HCT116 (cell line): Measurements from ENCODE around the gene NDUFB8. TPM values are rescaled to one million over a fixed set of nuclear protein-coding genes. Genes with fewer than 3 reads are reported as not detected.
A peak's percentile ranks its signal among the peaks of the same experiment; 100 is the strongest.

Experiments
- ATAC-seq: fragments of 200-7000 bp; cut with Tn5 transposase; 2 replicates; pipeline ENCODE4 v1.9.1; 2020; ENCODE audit warnings: mild to moderate bottlenecking, moderate library complexity
- BruUV-seq: library from RNA; stranded (reverse); fragments of 400-500 nt; replicated peaks from 2 replicates; lab custom pipeline; 2021; lab: Mats Ljungman, UMichigan
- CTCF ChIA-PET: fragments of 300-600 bp; sonication (Branson Sonifier 250); formaldehyde crosslinking; loops from one replicate; lab custom pipeline; 2021; ENCODE audit warnings: antibody characterized with exemption; lab: Charles Lee
- POLR2A ChIA-PET: fragments of 300-600, 350-600 bp; sonication (Branson Sonifier 250); formaldehyde crosslinking; loops from one replicate; lab custom pipeline; 2021; ENCODE audit warnings: antibody characterized with exemption; lab: Charles Lee
- RAD21 ChIA-PET, 2 experiments: fragments of 300-600 bp; sonication (Branson Sonifier 250); formaldehyde crosslinking; loops; one replicate each; lab custom pipeline; 2023; ENCODE audit warnings: low total read pairs in 2 of 2; ENCODE audit not compliant: uncharacterized antibody in 2 of 2, unreplicated experiment in 2 of 2, low non-redundant PET in 1 of 2; lab: Charles Lee
- DNase-seq: peaks from one replicate; pipeline ENCODE4 v3.0.0-alpha.2; 2010; ENCODE audit warnings: low read depth, low spot score
- H2AFZ ChIP-seq: fragments of 200-600 bp; shearing (Covaris generic), sonication (generic); 2 replicates; pipeline ENCODE4 v1.6.1; 2017; ENCODE audit warnings: low read depth, mixed run types, mixed read lengths, antibody characterized with exemption, low read length; ENCODE audit not compliant: poor library complexity, severe bottlenecking
- H3K27ac ChIP-seq: 2 replicates; pipeline ENCODE4 v1.5.1; 2012; ENCODE audit warnings: low read depth, low read length
- H3K27me3 ChIP-seq: fragments of 200-600 bp; sonication (generic); 2 replicates; pipeline ENCODE4 v1.6.1; 2016; ENCODE audit warnings: mixed run types, low read length, mixed read lengths; ENCODE audit not compliant: insufficient read depth
- H3K36me3 ChIP-seq, 2 experiments: fragments of 200-500 bp in 1 of 2; fragments of 200-600 bp in 1 of 2; sonication (Bioruptor generic) in 1 of 2; sonication (generic) in 1 of 2; 2 replicates each; pipeline versions ENCODE4 v1.5.1 to v1.6.1; 2014 to 2016; ENCODE audit warnings: low read length in 2 of 2, inconsistent platforms in 1 of 2, mixed read lengths in 1 of 2, mixed run types in 1 of 2; ENCODE audit not compliant: insufficient read depth in 2 of 2, control insufficient read depth in 1 of 2
- H3K4me1 ChIP-seq, 2 experiments: fragments of 200-600 bp in 1 of 2; sonication (generic) in 1 of 2; 2 replicates each; pipeline versions ENCODE4 v1.5.1 to v1.6.1; 2012 to 2017; ENCODE audit warnings: low read length in 2 of 2, inconsistent platforms in 1 of 2, mild to moderate bottlenecking in 1 of 2, mixed read lengths in 1 of 2, mixed run types in 1 of 2, moderate library complexity in 1 of 2; ENCODE audit not compliant: insufficient read depth in 2 of 2, control insufficient read depth in 1 of 2
- H3K4me2 ChIP-seq: fragments of 200-600 bp; sonication (generic); 2 replicates; pipeline ENCODE4 v1.6.1; 2017; ENCODE audit warnings: mixed run types, low read length, mixed read lengths
- H3K4me3 ChIP-seq, 2 experiments: fragments of 200-600 bp in 1 of 2; sonication (generic) in 1 of 2; replicated peaks in 1 of 2; 2 replicates each; pipeline ENCODE4 v1.5.1; 2011 to 2016; ENCODE audit warnings: low read length in 2 of 2, control low read depth in 1 of 2, low read depth in 1 of 2, mild to moderate bottlenecking in 1 of 2, mixed read lengths in 1 of 2, mixed run types in 1 of 2
- H3K79me2 ChIP-seq: fragments of 200-600 bp; sonication (generic); 2 replicates; pipeline ENCODE4 v1.6.1; 2017; ENCODE audit warnings: mild to moderate bottlenecking, mixed run types, low read length, moderate library complexity, mixed read lengths; ENCODE audit not compliant: insufficient read depth
- H3K9ac ChIP-seq: fragments of 200-600 bp; sonication (generic); 2 replicates; pipeline ENCODE4 v1.6.1; 2016; ENCODE audit warnings: low read length, mixed read lengths
- H3K9me2 ChIP-seq: fragments of 200-600 bp; sonication (generic), shearing (Covaris generic); 2 replicates; pipeline ENCODE4 v1.6.1; 2017; ENCODE audit warnings: mixed run types, mild to moderate bottlenecking, moderate library complexity; ENCODE audit not compliant: insufficient read depth
- H3K9me3 ChIP-seq, 2 experiments: fragments of 200-500 bp in 1 of 2; fragments of 200-600 bp in 1 of 2; sonication (Bioruptor generic) in 1 of 2; sonication (generic) in 1 of 2; 2 replicates each; pipeline ENCODE4 v1.6.1; 2014 to 2017; ENCODE audit warnings: low read length in 2 of 2, mixed read lengths in 2 of 2, inconsistent platforms in 1 of 2, low read depth in 1 of 2, mild to moderate bottlenecking in 1 of 2, mixed run types in 1 of 2, moderate library complexity in 1 of 2; ENCODE audit not compliant: control insufficient read depth in 1 of 2, insufficient read depth in 1 of 2
- H4K20me1 ChIP-seq: fragments of 200-600 bp; sonication (generic), shearing (Covaris generic); 2 replicates; pipeline ENCODE4 v1.6.1; 2017; ENCODE audit warnings: mixed run types, mild to moderate bottlenecking, moderate library complexity; ENCODE audit not compliant: insufficient read depth
- CBX3 ChIP-seq: IDR thresholded peaks from 2 replicates; pipeline ENCODE4 v1.6.1; 2012; ENCODE audit warnings: low read depth
- EZH2 ChIP-seq: fragments of 200-600 bp; sonication (generic); IDR thresholded peaks from 2 replicates; pipeline ENCODE4 v1.6.1; 2017; ENCODE audit warnings: antibody characterized with exemption, mixed run types
- EZH2phosphoT487 ChIP-seq: fragments of 200-600 bp; IDR thresholded peaks from 2 replicates; pipeline ENCODE4 v1.6.1; 2018; ENCODE audit warnings: antibody characterized with exemption, borderline replicate concordance
- JUND ChIP-seq: IDR thresholded peaks from 2 replicates; pipeline ENCODE4 v1.6.1; 2012
- POLR2A ChIP-seq: IDR thresholded peaks from 2 replicates; pipeline ENCODE4 v1.7.0; 2011; ENCODE audit warnings: borderline replicate concordance; ENCODE audit not compliant: insufficient read depth, insufficient read length; ENCODE audit errors: extremely low read depth
- POLR2AphosphoS5 ChIP-seq: IDR thresholded peaks from 2 replicates; pipeline ENCODE4 v1.6.1; 2011; ENCODE audit warnings: mild to moderate bottlenecking, low read depth, low read length, moderate library complexity
- REST ChIP-seq: IDR thresholded peaks from 2 replicates; pipeline ENCODE4 v1.6.1; 2012; ENCODE audit warnings: low read depth
- SP1 ChIP-seq: IDR thresholded peaks from 2 replicates; pipeline ENCODE4 v1.6.1; 2012; ENCODE audit warnings: low read depth
- SRF ChIP-seq: IDR thresholded peaks from 2 replicates; pipeline ENCODE4 v1.6.1; 2012; ENCODE audit warnings: low read depth
- intact Hi-C: fragments of 100-400 bp; cut with micrococcal nuclease; formaldehyde crosslinking; loops from 2 replicates; pipeline ENCODE4 v1.10.0; 2022
- total RNA-seq: library from RNA; stranded (reverse); gene quantifications from one replicate; pipeline ENCODE4 v1.2.1, GENCODE V29; 2021; ENCODE audit not compliant: unreplicated experiment

Gene NDUFB8
- total RNA-seq, 1 experiment from 2014 or later = 243 TPM

GRCh38 chr10:100519311-100520051, 10.2 kb downstream of the NDUFB8 start, which contains the start of gene SEC31B:
TSS of gene SEC31B (minus strand) at chr10:100519861. CDS start at chr10:100516952, 2,909 bp downstream.
- no peak for TF ChIP-seq SRF
- TF ChIP-seq JUND = no peak
- no peak for TF ChIP-seq POLR2AphosphoS5
- no peak for TF ChIP-seq EZH2
- no peak for TF ChIP-seq EZH2phosphoT487
- TF ChIP-seq CBX3 = no peak
- no peak for TF ChIP-seq POLR2A
- TF ChIP-seq SP1 = no peak
- TF ChIP-seq REST = no peak
- Histone ChIP-seq H2AFZ (no peak within 1 kb of the TSS), H3K9ac (no peak within 1 kb of the TSS), H3K9me2 (no peaks in the 10 kb centered on the region), H3K4me1 (no peaks in the 10 kb centered on the region), H3K27me3 (no peaks in the 10 kb centered on the region), H3K4me2 (no peak within 1 kb of the TSS; the same call in 1 of the 2 replicates), H3K27ac (no peak within 1 kb of the TSS), H3K9me3 (no peaks in the 10 kb centered on the region), H3K79me2 (no peaks in the 10 kb centered on the region), H3K4me3 (no peak within 1 kb of the TSS), H3K36me3 (peaks cover 23 to 26% of the 10 kb centered on the region in 2 experiments; a peak in 3 of 4 replicates), H4K20me1 (no peaks in the 10 kb centered on the region)
- ChIA-PET CTCF (interaction anchor here (0.6 to 3.4 kb wide), 47 partner anchors 8 to 674 kb away, joined by 3 to 54 read pairs (median 5); partner anchors contain the start of genes HIF1AN, NDUFB8, PKD2L1 and SCD), RAD21 (interaction anchor here (0.5 to 2.1 kb wide), 9 partner anchors 11 to 359 kb away, joined by 3 to 7 read pairs (median 5); no protein-coding TSS in a partner anchor), POLR2A (interaction anchor here (1.1 to 1.3 kb wide), 3 partner anchors 16 to 177 kb away, joined by 3 to 5 read pairs (median 4); partner anchors contain the start of gene HIF1AN)
- intact Hi-C loops = loop anchor here (10.0 kb wide), 1 partner anchor 665 kb away; no protein-coding TSS in a partner anchor
- no TSS peak for BruUV-seq
- ATAC-seq (peak; percentile 24), DNase-seq (no peak)
